Measurements from ENCODE around the gene FCSK.
A peak's percentile ranks its signal among the peaks of the same experiment; 100 is the strongest.

The FCSK gene

DNA sequence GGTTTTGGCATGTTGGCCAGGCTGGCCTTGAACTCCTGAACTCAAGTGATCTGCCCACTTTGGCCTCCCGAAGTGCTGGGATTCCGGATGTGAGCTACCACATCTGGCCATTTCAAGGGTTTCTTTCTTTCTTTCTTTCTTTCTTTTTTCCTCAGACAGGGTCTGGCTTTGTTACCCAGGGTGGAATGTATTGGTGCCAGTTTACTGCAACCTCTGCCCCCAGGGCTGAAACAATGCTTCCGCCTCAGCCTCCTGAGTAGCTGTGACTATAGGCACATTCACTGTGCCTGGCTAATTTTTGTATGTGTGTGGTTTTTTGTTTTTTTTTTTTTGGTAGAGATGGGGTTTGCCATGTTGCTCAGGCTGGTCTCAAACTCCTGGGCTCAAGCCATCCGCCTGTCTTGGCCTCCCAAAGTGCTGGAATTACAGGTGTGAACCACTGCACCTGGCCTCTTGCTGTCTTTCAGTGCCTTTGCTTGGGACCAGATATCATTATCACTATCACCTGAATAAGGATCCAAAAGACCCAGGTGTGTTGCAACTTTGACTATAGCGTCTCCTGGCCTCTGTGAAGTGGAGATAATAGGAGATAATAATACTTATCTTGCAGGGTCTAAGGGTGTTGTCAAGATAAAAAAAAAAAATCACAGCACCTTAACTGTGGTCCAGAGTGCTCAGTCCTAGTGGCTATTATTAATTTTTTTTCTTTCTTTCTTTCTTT, 3.2 kb downstream of the FCSK start:
- no peak for DNase-seq

DNA sequence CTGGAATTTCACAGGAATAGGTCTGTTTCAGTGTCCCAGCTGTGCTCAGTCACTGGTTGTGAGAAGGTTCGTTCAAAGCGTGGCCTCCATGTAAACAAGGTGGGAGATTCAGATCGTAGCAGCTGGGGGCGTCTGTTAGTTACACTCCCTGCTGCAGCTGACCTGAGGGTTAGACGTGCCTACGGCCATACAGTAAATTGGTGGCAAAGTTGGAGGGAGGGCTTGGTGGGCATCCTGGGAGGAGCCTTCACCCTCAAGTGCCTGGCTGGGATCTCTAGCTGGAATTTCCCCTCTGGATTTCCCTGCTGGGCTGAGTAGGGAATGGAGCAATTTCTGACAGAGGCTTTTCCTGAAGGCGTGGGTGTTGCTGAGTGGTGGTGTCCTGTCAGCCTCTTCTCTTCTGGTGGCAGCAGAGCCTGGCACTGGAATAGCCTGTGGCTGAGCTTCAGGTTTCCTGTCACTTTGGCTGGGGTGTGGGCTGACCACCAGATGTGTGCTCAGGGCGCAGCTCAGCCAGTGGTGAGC, 6.4 kb downstream of the FCSK start:
- peak; percentile 83 to 93 for DNase-seq

DNA sequence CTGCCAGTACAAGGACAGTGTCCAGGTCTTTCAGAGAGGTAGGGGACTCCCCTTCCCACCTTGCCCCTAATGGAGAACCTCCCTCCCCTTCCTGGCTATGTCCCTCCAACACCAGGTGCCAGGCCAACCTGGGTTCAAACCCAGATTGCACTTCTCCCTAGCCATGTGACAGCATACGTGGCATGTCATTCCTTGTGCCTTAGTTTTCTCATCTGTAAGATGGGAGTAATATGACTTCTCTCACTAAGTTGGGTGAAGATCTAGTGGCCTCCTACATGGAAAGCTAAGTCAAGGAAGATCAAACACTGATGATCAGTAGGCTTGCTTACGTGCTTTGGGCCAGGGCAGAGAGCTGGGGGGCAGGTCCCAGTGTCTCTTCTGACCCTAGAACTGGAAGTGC, 8.8 kb downstream of the FCSK start:
- no peak for DNase-seq

DNA sequence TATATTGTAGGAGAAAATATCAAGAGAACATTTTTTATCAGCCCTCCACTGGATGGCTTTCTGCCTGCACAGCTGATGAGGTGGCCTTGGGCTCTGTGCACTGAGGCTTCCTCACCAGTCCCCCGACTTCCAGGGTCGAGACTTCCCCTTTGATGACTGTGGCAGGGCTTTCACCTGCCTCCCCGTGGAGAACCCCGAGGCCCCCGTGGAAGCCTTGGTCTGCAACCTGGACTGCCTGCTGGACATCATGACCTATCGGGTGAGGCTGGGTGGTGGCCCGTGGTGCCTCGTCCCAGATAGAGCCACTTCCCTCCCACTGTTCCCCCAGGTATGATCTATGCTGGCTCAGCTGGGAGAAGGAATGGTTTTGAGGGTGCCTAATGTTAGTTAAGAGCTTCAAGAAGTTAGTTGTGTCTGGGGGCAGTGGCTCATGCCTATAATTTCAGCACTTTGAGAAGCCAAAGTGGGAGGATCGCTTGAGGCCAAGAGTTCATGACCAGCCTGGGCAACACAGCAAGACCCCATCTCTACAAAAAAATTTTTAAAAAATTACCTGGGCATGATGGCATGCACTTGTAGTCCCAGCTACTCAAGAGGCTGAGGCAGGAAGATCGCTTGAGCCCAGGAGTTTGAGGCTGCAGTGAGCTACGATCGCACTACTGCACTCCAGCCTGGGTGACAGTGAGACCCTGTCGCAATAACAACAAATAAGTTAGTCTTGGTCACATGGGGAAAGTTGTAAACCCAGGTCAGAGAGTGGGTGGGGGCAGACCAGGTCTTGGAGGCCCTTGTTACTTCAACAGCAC, 11.8 kb downstream of the FCSK start:
- DNase-seq = no peak

DNA sequence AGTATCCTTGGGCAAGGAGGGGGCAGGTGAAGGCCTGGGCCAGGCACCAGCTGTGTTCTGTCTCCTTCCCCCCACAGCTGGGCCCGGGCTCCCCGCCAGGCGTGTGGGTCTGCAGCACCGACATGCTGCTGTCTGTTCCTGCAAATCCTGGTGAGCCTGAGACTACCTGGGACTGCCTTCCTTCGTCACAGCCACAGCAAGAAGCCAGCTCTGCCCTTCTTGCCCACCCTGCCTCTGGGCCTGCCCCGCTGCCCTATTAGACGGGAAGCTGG, 12.3 kb downstream of the FCSK start:
- DNase-seq = no peak

DNA sequence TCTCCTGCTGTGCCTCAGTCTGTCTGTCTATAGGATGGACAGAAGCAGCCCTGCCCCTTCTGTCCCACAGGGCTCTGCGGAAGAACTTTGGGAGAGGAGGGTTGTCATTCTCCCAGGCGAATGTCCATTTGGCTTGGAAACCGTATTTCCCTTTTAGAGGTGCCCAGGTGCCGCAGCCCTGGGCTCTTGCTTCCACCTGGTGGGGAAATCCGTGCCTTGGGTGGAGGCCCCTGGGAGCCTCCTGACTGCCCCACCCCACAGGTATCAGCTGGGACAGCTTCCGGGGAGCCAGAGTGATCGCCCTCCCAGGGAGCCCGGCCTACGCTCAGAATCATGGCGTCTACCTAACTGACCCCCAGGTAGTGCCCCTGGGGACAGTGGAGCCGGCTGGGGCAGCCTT, 12.7 kb downstream of the FCSK start:
- no peak for DNase-seq

DNA sequence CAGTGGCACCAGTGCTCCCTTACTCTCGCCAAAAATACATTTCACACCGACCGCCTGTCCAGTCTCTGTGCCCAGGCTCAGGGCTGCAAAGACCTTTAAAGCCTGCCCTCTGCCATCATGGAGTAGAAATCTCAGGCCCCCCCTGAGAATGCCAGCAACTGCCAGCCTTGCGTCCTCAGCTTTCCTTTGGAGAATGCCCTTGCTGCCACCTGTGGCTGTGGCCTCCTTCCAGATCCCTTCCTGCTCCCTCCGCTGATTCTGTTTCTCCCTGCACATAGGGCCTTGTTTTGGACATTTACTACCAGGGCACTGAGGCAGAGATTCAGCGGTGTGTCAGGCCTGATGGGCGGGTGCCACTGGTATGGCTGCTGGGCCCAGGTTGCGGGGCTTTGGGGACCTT, 13.2 kb downstream of the FCSK start:
- DNase-seq = no peak

DNA sequence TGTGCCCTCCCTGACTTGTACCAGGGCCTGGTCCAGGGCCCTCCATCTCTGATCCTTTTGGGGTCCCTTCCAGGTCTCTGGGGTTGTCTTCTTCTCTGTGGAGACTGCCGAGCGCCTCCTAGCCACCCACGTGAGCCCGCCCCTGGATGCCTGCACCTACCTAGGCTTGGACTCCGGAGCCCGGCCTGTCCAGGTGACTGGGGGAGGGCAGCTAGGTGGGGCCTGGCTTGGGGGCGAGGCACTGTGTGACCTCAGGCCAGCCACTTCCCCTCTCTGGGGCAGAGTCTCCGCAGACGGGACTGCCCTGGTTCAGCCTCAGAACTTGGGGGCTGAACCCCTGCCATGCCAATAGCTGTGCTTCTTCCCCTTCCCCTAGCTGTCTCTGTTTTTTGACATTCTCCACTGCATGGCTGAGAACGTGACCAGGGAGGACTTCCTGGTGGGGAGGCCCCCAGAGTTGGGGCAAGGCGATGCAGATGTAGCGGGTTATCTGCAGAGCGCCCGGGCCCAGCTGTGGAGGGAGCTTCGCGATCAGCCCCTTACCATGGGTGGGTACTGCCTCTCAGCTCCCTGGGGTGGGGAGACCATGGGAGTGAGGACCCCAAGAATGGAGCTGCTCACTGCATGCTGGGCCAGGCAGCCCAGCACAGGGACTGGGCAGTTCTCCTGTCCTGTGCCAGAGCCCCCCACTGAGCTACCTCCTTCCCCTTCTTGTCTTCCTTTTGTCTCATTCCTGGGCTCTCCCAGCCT, 14.6 kb downstream of the FCSK start:
- no peak for DNase-seq

DNA sequence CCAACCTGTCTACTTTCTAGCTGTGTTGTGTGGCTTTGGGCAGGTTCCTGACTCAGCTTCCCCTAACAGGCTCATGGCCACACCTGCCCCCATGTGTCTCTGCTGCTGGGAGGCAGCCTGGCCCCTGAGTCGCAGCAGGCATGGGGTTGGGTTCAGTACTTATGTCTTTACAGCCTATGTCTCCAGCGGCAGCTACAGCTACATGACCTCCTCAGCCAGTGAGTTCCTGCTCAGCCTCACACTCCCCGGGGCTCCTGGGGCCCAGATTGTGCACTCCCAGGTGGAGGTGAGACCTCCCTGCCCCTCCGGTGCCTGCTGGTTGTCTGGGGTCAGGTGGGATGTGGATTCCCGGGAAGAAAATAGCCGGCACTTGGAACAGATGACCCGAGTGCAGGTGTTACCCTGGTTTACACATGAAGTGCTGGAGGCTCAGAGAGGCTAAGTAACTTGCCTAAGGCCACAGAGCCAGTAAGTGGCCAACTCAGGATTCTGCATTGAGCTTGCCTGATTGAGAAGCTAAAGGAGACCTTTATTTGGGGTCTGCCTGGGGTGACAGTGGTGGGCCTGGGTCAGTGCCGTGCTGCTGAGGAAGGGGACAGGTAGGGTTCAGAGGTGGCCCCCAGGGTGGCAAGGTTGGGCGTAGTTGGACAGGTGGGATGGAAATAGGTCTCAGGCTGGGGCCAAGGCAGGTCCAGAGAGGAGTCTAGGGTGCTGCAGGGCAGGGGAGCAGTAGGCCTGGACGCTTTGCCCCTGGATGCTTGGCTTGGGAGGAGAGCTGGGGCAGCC, 15.9 kb downstream of the FCSK start:
- no peak for DNase-seq

DNA sequence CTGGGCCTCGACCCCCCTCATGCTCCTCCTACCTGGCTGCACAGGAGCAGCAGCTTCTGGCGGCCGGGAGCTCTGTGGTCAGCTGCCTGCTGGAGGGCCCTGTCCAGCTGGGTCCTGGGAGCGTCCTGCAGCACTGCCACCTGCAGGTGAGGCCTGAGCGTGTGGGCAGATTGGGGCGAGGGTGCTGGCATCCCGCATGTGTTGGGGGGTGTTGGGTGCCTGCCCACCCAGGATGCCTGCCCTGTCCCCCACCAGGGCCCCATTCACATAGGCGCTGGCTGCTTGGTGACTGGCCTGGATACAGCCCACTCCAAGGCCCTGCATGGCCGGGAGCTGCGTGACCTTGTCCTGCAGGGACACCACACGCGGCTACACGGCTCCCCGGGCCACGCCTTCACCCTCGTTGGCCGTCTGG, 16.5 kb downstream of the FCSK start:
- no peak for DNase-seq

DNA sequence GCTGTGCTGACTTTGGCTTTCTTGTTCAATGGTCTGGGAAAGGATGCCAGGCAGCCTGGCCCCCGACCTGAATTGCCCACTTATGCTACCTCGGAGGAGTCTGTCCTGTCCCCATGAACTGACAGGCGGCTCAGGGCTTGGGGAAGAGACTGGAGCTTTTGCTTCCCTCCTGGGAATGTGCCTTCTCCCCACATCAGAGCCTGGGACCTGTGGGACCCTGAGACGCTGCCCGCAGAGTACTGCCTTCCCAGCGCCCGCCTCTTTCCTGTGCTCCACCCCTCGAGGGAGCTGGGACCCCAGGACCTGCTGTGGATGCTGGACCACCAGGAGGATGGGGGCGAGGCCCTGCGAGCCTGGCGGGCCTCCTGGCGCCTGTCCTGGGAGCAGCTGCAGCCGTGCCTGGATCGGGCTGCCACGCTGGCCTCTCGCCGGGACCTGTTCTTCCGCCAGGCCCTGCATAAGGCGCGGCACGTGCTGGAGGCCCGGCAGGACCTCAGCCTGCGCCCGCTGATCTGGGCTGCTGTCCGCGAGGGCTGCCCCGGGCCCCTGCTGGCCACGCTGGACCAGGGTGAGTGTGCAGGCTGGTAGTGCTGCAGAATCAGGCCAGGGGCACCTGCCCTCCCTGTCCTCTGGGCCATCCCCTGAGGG, 18.5 kb downstream of the FCSK start:
- no peak for DNase-seq

DNA sequence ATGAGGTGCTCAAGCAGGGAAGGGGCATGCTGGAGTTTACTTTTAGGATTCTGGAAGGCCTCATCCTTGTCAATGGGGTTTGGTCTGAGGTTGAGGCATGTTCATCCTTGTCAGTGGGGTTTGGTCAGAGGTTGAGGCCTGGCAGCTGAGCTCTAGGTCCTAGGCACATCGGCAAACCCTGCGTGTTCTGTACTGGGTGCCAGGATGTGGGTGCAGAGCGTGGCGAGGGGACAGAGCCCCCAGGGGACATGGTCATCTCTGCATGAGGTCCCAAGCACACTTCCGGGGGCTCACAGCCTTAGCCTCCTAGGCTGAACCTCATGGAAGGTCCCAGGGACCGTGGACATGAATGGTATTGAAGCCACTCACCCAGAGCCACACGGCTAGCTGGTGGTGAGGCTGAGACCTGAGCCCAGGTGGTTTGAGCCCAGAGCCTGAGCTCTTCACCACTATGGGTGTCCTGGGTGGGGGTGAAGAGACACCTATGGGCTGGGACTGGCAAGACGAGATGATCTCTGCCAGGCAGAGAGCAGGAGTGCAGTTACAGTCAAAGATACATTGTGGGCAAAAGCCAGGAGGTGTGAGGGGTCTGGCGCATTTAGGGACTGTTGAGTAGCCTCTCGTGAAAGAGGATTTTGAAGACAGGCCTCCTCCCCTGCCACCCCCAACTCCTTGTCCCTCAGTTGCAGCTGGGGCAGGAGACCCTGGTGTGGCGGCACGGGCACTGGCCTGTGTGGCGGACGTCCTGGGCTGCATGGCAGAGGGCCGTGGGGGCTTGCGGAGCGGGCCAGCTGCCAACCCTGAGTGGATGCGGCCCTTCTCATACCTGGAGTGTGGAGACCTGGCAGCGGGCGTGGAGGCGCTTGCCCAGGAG, 19.3 kb downstream of the FCSK start:
- DNase-seq = no peak

DNA sequence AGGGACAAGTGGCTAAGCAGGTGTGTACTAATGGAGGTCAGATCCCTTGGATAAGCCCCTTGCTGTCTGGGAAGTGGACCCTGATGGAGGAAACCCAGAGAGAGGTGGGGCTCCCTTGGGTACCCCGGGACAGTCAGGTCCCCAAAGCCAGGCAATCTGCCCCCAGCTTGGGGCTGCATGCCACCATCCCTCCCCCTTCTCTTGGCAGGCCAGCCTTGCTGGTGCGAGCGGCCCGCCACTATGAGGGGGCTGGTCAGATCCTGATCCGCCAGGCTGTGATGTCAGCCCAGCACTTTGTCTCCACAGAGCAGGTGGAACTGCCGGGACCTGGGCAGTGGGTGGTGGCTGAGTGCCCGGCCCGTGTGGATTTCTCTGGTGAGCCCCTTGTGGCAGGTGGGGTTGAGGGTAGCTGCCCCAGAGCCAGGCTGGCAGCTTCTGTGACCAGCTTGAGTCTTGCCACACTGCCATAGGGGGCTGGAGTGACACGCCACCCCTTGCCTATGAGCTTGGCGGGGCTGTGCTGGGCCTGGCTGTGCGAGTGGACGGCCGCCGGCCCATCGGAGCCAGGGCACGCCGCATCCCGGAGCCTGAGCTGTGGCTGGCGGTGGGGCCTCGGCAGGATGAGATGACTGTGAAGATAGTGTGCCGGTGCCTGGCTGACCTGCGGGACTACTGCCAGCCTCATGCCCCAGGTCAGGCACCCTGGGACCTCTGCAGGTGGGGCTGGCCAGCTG, 20.1 kb downstream of the FCSK start:
- no peak for DNase-seq

DNA sequence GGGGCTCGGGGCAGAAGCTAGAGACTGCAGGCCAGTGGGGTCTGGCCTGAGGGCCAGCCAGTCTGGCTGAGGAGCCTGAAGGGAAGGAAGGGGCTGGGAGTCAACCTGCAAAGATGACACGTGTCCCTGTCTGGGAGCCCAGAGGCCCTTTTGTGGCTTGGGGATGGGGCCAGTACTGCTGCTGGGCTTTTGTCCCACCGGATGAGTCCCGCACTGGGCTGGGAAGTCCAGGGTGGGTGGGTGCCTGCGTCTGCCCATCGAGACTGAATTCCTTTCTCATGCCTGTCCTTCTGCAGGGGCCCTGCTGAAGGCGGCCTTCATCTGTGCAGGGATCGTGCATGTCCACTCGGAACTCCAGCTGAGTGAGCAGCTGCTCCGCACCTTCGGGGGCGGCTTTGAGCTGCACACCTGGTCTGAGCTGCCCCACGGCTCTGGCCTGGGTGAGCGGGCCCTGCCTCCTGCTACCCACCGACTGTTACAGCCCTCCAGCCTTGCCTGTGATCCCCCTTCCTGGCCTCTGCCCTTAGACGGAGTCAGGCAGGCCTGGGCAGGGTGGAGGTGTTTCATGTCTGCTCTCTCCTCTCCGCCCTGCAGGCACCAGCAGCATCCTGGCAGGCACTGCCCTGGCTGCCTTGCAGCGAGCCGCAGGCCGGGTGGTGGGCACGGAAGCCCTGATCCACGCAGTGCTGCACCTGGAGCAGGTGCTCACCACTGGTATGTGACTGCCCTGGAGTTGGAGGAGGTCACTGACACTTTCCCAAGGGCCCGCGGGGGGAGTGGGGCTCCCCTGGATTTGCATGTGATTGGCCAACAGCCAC, 20.9 kb downstream of the FCSK start:
- no peak for DNase-seq

DNA sequence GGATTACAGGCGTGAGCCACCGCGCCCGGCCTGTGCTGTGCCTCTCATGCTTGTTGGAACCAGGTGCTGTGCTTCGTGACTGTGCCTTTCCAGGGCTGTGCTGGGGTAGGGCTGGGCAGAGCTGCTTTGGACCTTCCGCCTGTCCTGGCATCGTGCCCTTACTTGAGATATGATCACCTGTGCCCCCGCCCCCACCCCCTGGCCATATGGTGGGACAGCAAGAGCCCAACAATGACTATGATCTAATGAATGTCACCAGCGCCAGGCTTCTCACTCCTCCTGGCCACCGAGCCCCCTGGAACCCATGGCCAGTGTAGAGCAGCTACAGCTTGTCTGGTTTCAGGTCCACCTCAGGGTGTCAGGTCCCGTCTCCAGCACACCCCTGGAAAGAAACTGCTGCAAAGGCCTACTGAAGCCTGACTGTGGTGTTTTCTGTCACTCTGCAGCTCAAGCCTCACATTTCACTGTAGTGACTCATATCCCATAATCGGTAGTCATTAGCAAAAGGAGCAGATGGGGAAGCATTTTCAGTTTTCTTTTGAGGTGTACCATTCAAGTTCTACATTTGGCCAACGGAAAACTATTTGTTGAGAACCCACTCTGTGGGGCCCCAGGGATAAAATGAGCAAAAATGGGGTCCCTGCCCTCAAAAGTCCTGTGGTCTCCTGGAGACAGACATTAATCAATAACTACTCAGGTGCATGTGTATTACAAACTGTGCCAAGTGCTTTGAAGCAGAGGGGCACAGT, 22.1 kb downstream of the FCSK start:
- DNase-seq = no peak

DNA sequence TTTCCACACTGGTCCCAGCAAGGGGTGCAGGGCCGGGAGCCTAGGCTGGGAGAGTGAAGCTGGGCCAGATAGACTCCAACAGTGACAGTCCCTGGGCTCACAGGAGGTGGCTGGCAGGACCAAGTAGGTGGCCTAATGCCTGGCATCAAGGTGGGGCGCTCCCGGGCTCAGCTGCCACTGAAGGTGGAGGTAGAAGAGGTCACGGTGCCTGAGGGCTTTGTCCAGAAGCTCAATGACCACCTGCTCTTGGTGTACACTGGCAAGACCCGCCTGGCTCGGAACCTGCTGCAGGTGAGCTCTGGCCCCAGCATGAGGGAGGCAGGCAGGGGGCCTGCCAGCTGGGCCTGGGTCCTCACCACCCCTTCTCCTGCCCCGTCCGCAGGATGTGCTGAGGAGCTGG, 23.8 kb downstream of the FCSK start:
- DNase-seq = no peak

DNA sequence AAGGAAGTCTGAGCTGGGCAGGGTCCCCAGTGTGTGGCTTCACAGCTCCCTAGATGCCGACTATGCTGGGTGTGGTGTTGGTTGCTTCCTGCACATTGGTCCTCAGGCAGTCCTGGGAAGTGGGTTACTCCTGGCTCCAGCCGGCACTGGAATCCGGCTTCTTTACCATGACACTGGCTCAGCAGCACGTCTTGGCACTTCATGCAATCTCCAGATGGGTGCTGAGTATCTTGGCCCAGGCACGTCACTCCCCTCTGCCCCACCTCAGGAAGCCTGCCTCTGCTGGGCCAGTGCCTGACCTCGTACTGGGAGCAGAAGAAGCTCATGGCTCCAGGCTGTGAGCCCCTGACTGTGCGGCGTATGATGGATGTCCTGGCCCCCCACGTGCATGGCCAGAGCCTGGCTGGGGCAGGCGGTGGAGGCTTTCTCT, 24.5 kb downstream of the FCSK start:
- no peak for DNase-seq

DNA sequence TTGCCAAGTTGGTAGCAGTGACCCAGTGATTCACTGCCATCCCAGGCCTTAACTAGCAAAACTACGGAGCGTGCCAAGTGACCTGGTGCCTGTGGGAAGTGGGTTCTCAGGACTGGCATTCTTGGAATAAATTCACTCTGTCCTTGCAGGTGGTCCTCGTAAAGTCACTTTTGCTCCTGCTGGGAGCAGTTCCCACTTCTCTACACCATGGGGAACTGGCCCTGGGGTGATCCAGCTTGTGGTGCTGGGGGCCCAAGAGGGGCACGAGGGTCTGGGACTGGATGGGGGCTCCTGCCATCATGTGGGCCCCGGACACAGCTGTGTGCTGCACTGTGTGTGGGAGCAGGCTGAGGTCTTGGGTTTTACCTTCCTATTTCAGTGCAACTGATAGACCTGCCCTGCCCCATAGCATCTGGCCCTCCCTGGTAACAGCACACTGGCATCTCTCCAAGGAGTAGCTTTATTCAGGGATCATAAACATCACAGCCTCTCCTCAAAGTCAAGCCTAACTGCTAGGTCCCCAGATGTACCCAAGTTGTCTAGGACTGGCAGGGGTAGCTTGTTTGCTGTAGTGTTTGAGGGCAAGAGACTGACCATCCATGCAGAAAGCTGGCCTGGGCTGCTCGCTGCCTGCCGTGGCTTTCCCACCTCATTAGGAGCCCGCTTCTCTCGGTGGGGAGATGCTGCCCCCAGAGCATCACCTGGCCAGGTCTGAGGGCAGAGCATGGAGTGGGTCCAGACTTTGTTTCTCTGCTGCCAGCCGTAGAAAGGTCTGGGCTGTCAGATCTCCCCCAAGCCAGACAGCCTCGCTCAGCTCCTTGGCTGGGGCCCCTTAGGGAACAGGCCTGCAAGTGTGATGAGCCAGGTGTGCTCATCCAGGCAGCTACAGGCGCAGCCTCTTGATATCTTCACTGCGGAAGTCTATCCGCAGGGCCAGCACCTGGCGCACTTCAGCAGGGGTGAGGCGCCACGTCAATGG, 26.0 kb downstream of the FCSK start:
- no peak for DNase-seq

All from inflammatory macrophage treated with lipopolysaccharide for 1 hour (primary cell).